Hepatocyte (in vitro differentiated cells): Measurements from ENCODE around the gene STK33. TPM values are rescaled to one million over a fixed set of nuclear protein-coding genes. Genes with fewer than 3 reads are reported as not detected.

Experiments
- DNase-seq: peaks from one replicate; pipeline ENCODE4 v3.0.0-alpha.2; 2016; ENCODE audit warnings: low spot score
- H2AFZ ChIP-seq: fragments of 200-600 bp; sonication (generic); 2 replicates; pipeline ENCODE4 v1.6.0; 2016; ENCODE audit warnings: antibody characterized with exemption, mild to moderate bottlenecking
- H3K27ac ChIP-seq: fragments of 200-600 bp; sonication (generic); 2 replicates; pipeline ENCODE4 v1.5.1; 2016; ENCODE audit warnings: mild to moderate bottlenecking
- H3K27me3 ChIP-seq: fragments of 200-600 bp; sonication (generic); 2 replicates; pipeline ENCODE4 v1.6.1; 2016
- H3K36me3 ChIP-seq: fragments of 200-600 bp; sonication (generic); replicated peaks from 2 replicates; pipeline ENCODE4 v1.5.1; 2016; ENCODE audit warnings: low read depth; ENCODE audit not compliant: insufficient read depth
- H3K4me1 ChIP-seq: fragments of 200-600 bp; sonication (generic); 2 replicates; pipeline ENCODE4 v1.5.1; 2016; ENCODE audit warnings: mild to moderate bottlenecking, moderate library complexity; ENCODE audit not compliant: insufficient read depth
- H3K4me2 ChIP-seq: fragments of 200-600 bp; sonication (generic); 2 replicates; pipeline ENCODE4 v1.6.0; 2016
- H3K4me3 ChIP-seq: fragments of 200-600 bp; sonication (generic); 2 replicates; pipeline ENCODE4 v1.5.1; 2016; ENCODE audit warnings: mild to moderate bottlenecking
- H3K79me2 ChIP-seq: fragments of 200-600 bp; sonication (generic); 2 replicates; pipeline ENCODE4 v1.6.0; 2017; ENCODE audit warnings: mild to moderate bottlenecking
- H3K9me2 ChIP-seq: fragments of 200-600 bp; sonication (generic); replicated peaks from 2 replicates; pipeline ENCODE4 v1.6.0; 2017; ENCODE audit warnings: mild to moderate bottlenecking; ENCODE audit not compliant: insufficient read depth
- H3K9me3 ChIP-seq: fragments of 200-600 bp; sonication (generic); 2 replicates; pipeline ENCODE4 v1.5.1; 2016; ENCODE audit warnings: low read depth, mild to moderate bottlenecking
- H4K20me1 ChIP-seq: fragments of 200-600 bp; sonication (generic); 2 replicates; pipeline ENCODE4 v1.6.0; 2016; ENCODE audit warnings: mild to moderate bottlenecking; ENCODE audit not compliant: insufficient read depth, poor library complexity, severe bottlenecking
- EZH2 ChIP-seq: fragments of 200-600 bp; sonication (generic); IDR thresholded peaks from 2 replicates; pipeline ENCODE4 v1.6.1; 2016; ENCODE audit warnings: antibody characterized with exemption, mild to moderate bottlenecking, borderline replicate concordance
- EZH2phosphoT487 ChIP-seq: fragments of 200-600 bp; sonication (generic); IDR thresholded peaks from one replicate; pipeline ENCODE4 v1.6.1; 2018; ENCODE audit warnings: antibody characterized with exemption, mild to moderate bottlenecking, low read depth, moderate library complexity; ENCODE audit not compliant: unreplicated experiment, severe bottlenecking
- WGBS: methylation state at CpG from one replicate; pipeline ENCODE4 v1.1.6; 2016; ENCODE audit warnings: low lambda C conversion rate; ENCODE audit errors: missing lambda C conversion rate; 5-methylcytosine and 5-hydroxymethylcytosine counted together
- polyA plus RNA-seq: library from polyadenylated mRNA; unstranded; fragments of >200 nt; fragmentation: Nextera tagmentation; extraction: Ambion mirVana; gene quantifications from 2 replicates; pipeline ENCODE4 v1.2.1, GENCODE V29; 2016
- total RNA-seq: library from RNA; depleted of rRNA; stranded (reverse); fragments of >200 nt; gene quantifications from 2 replicates; pipeline ENCODE4 v1.2.3, GENCODE V29; 2014
- TF ChIP-seq, protein P1 (sequence below): fragments of 200-600 bp; sonication (generic); IDR thresholded peaks from 2 replicates; pipeline ENCODE4 v1.5.1; 2016; ENCODE audit warnings: antibody characterized with exemption, mild to moderate bottlenecking; ENCODE audit not compliant: poor library complexity

The STK33 gene
- total and polyA plus RNA-seq, 2 experiments from 2014 or later = 3.0 to 12.8 TPM

DNA sequence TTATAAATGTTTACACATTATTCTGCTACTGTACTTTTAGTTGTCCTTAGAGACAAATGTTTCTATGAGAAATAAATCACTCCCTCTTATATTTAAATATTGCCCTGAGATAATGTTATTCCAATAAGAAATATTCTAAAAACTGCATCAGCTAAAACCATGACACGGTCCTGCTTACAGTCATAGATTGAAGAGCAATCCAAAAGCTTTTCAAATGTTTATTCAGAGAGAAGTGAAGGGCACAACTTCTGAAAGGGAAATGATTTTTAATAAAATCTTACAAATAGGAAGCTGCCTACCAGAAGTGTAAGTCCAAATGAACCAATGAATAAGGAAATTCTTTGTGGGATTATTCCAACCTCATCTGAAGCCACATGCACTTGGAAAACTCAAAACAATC is 49.2 kb downstream of the STK33 start:
- Histone ChIP-seq H3K9me2 (no peaks in the 10 kb centered on the region), H3K27me3 (no peaks in the 10 kb centered on the region), H3K4me2 (no peak overlapping the region), H3K27ac (no peak overlapping the region), H4K20me1 (no peaks in the 10 kb centered on the region), H3K9me3 (no peaks in the 10 kb centered on the region), H3K4me1 (no peaks in the 10 kb centered on the region), H3K4me3 (no peak overlapping the region), H3K36me3 (no peaks in the 10 kb centered on the region), H3K79me2 (no peaks in the 10 kb centered on the region), H2AFZ (no peak overlapping the region)
- DNase-seq = no peak
- WGBS = 89% methylated on average over 1 of the region's 1 CpG
- TF ChIP-seq EZH2phosphoT487 = no peak
- TF ChIP-seq, protein P1, sequence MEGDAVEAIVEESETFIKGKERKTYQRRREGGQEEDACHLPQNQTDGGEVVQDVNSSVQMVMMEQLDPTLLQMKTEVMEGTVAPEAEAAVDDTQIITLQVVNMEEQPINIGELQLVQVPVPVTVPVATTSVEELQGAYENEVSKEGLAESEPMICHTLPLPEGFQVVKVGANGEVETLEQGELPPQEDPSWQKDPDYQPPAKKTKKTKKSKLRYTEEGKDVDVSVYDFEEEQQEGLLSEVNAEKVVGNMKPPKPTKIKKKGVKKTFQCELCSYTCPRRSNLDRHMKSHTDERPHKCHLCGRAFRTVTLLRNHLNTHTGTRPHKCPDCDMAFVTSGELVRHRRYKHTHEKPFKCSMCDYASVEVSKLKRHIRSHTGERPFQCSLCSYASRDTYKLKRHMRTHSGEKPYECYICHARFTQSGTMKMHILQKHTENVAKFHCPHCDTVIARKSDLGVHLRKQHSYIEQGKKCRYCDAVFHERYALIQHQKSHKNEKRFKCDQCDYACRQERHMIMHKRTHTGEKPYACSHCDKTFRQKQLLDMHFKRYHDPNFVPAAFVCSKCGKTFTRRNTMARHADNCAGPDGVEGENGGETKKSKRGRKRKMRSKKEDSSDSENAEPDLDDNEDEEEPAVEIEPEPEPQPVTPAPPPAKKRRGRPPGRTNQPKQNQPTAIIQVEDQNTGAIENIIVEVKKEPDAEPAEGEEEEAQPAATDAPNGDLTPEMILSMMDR = no peak
- no peak for TF ChIP-seq EZH2

DNA sequence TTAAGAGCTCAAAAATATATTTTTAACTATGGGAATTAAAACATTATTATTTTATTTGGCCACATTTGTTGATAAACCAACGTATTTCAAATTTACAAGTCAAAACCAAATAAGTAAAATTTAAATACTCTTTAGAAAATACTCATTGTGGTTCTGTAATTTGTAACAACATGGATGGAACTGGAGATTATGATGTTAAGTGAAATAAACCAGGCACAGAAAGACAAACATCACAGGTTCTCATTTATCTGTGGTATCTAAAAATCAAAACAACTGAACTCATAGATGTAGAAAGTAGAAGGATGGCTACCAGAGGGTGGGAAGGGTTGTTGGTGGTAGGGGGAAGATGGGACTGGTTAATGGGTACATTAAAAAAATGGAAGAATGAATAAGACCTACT is 50.8 kb downstream of the STK33 start:
- Histone ChIP-seq H3K4me1 (no peaks in the 10 kb centered on the region), H3K4me2 (no peak overlapping the region), H3K79me2 (no peaks in the 10 kb centered on the region), H3K36me3 (no peaks in the 10 kb centered on the region), H3K27ac (no peak overlapping the region), H4K20me1 (no peaks in the 10 kb centered on the region), H3K27me3 (no peaks in the 10 kb centered on the region), H3K9me3 (no peaks in the 10 kb centered on the region), H3K4me3 (no peak overlapping the region), H3K9me2 (no peaks in the 10 kb centered on the region), H2AFZ (no peak overlapping the region)
- TF ChIP-seq, protein P1 = no peak
- no peak for TF ChIP-seq EZH2
- TF ChIP-seq EZH2phosphoT487 = no peak
- WGBS = 77% methylated on average over 1 of the region's 1 CpG
- no peak for DNase-seq

DNA sequence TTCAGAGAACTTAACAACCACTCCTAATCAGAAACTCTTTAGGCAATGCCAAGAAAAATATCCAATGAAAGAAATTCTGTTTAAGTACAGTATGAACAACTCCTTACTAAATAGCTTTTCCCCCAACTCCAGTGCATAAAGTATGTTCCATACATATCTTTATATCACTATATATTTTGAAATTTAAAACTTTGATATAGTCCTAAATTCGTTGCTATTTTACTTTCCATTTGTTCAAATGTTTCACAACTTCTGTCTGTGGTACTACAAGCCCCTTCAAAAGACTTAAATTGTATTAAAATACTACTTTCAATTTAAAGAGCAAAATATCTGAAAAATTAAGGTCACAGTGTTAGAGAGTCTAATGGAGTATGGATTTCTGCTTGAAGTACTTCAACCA is 52.6 kb downstream of the STK33 start:
- TF ChIP-seq, protein P1 = no peak
- TF ChIP-seq EZH2phosphoT487 = no peak
- no peaks in the 10 kb centered on the region for H4K20me1 ChIP-seq
- DNase-seq = no peak
- no peaks in the 10 kb centered on the region for H3K9me2 ChIP-seq
- no peak overlapping the region for H3K27ac ChIP-seq
- H3K9me3 ChIP-seq = no peaks in the 10 kb centered on the region
- whole genome bisulfite sequencing = 62% methylated on average over 1 of the region's 1 CpG
- H3K79me2 ChIP-seq = no peaks in the 10 kb centered on the region
- no peaks in the 10 kb centered on the region for H3K27me3 ChIP-seq
- no peak overlapping the region for H3K4me3 ChIP-seq
- no peaks in the 10 kb centered on the region for H3K4me1 ChIP-seq
- H2AFZ ChIP-seq = no peak overlapping the region
- H3K4me2 ChIP-seq = no peak overlapping the region
- no peaks in the 10 kb centered on the region for H3K36me3 ChIP-seq

DNA sequence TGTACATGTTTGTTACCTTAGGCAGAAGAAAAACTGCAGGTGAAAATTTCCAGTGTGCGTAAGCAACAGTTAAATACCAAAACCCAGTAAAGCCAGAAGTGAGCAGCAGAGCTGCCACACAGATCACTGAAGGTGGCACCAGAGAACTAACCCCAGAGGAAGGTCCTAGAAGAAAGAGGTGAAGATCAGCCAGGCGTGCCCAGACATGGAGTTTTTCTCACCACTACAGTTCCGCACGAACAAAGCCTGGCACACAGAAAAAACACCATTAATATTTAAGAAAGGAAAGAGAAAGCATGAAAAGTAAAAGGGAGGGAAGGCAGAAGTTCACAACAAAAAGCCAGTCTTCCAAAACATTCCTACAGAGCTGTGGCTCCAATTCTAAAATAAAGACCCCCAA is 60.7 kb downstream of the STK33 start:
- H3K4me2 ChIP-seq = no peak overlapping the region
- TF ChIP-seq, protein P1 = no peak
- TF ChIP-seq EZH2 (no peak), EZH2phosphoT487 (no peak)
- WGBS = 86% methylated on average over 4 of the region's 4 CpGs
- no peak for DNase-seq
- no peak overlapping the region for H2AFZ ChIP-seq
- no peaks in the 10 kb centered on the region for H3K4me1 ChIP-seq
- no peak overlapping the region for H3K4me3 ChIP-seq
- H3K79me2 ChIP-seq = no peaks in the 10 kb centered on the region
- no peak overlapping the region for H3K27ac ChIP-seq
- no peaks in the 10 kb centered on the region for H4K20me1 ChIP-seq
- no peaks in the 10 kb centered on the region for H3K27me3 ChIP-seq
- no peaks in the 10 kb centered on the region for H3K9me2 ChIP-seq
- H3K9me3 ChIP-seq = no peaks in the 10 kb centered on the region
- no peaks in the 10 kb centered on the region for H3K36me3 ChIP-seq
